ENCODE results near the gene RANBP9. TPM values are rescaled to one million over a fixed set of nuclear protein-coding genes. Genes with fewer than 3 reads are reported as not detected.

The RANBP9 gene
- total RNA-seq, 2 donors from 2014 or later, result 43.7 to 45.4 TPM

DNA sequence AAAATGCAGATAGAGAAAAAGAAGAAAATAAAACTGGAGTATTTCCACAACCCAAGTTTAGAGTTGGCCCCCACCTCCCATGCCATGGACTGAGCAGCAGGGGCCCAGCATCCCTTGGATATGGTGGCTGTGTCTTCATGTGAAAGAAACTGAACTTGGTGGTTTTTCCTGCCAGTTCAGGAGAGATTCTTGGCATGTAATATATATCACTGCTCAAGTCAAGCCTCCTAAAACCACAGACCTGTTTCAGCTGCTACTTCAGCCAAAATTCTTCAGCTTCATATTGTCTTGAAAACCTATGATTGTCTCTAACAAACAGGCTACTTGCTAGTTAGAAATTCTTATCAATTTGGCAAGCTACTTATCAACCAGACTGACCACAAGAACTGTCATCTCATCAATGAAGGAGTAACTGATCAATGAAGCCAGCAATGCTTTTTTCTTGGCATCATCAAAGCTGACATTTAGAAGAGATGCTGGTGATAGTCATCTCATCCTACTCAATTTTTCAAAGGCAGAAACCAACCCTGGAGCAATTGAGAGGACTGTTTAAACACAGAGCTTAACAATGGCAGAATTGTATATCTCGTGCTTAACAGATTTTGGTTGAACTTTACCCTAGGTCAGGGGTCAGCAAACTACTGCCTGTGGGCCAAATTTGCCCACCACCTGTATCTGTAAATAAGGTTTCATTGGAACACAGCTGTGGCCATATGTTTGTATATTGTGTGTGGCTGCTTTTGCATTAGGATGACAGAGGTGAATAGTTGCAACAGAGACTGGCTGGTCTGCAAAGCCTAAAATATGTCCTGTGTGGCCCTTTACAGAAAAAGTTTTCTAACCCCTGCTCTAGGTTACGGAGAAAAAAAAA is 106.9 kb downstream of the RANBP9 start:
- DNase-seq, result no peak
- no peaks in the 10 kb centered on the region for H3K4me1 Mint-ChIP-seq
- H3K9me3 Mint-ChIP-seq, result no peaks in the 10 kb centered on the region
- no peaks in the 10 kb centered on the region for H3K27me3 Mint-ChIP-seq (ENCODE audit: insufficient read depth)
- H3K4me3 Mint-ChIP-seq, result no peak overlapping the region
- peaks cover 40% of the 10 kb centered on the region for H3K36me3 Mint-ChIP-seq (ENCODE audit: low read depth)
- 92 to 94% methylated on average over 2 of the region's 2 CpGs for WGBS, 2 experiments (ENCODE audit: insufficient coverage in 1 of 2, insufficient read length in 1 of 2)
- H3K9me3 ChIP-seq (ENCODE audit: control insufficient read depth, low read length), result no peaks in the 10 kb centered on the region
- TF ChIP-seq CTCF (conservative IDR thresholded peaks at IDR 0.05), result no peak
- no peak overlapping the region for H3K9ac ChIP-seq (ENCODE audit: extremely low read depth, low read length, poor library complexity, severe bottlenecking)
- H3K36me3 ChIP-seq (ENCODE audit: control insufficient read depth, insufficient read depth, low read length), result peaks cover 31% of the 10 kb centered on the region
- no peaks in the 10 kb centered on the region for H3K27me3 ChIP-seq (ENCODE audit: control insufficient read depth, insufficient read depth, low read length, poor library complexity, severe bottlenecking)
- H3K4me1 ChIP-seq (ENCODE audit: control insufficient read depth, insufficient read depth, low read length), result peaks cover 8% of the 10 kb centered on the region
- H3K4me3 ChIP-seq (ENCODE audit: low read length), result no peak overlapping the region
- no peak overlapping the region for H3K27ac Mint-ChIP-seq
- no peak overlapping the region for H3K27ac ChIP-seq (ENCODE audit: low read depth, low read length)

- no peak for DNase-seq
- no peak overlapping the region for H3K27ac ChIP-seq (ENCODE audit: low read depth, low read length)
- H3K36me3 Mint-ChIP-seq (ENCODE audit: low read depth), result peaks cover 44% of the 10 kb centered on the region
- H3K27ac Mint-ChIP-seq, result no peak overlapping the region
- peaks cover 8% of the 10 kb centered on the region for H3K4me1 ChIP-seq (ENCODE audit: control insufficient read depth, insufficient read depth, low read length)
- no peaks in the 10 kb centered on the region for H3K9me3 ChIP-seq (ENCODE audit: control insufficient read depth, low read length)
- H3K27me3 ChIP-seq (ENCODE audit: control insufficient read depth, insufficient read depth, low read length, poor library complexity, severe bottlenecking), result no peaks in the 10 kb centered on the region
- H3K36me3 ChIP-seq (ENCODE audit: control insufficient read depth, insufficient read depth, low read length), result peaks cover 36% of the 10 kb centered on the region
- no peaks in the 10 kb centered on the region for H3K9me3 Mint-ChIP-seq
- H3K27me3 Mint-ChIP-seq (ENCODE audit: insufficient read depth), result no peaks in the 10 kb centered on the region
- H3K4me3 Mint-ChIP-seq, result no peak overlapping the region
- WGBS, 2 experiments (ENCODE audit: insufficient coverage in 1 of 2, insufficient read length in 1 of 2), result 91 to 100% methylated on average over 2 to 4 of the region's 4 CpGs
- no peak for TF ChIP-seq CTCF (conservative IDR thresholded peaks at IDR 0.05)
- no peaks in the 10 kb centered on the region for H3K4me1 Mint-ChIP-seq
- H3K4me3 ChIP-seq (ENCODE audit: low read length), result no peak overlapping the region
- H3K9ac ChIP-seq (ENCODE audit: extremely low read depth, low read length, poor library complexity, severe bottlenecking), result no peak overlapping the region
Observed at GRCh38 chr6:13604135-13604534, 107.5 kb downstream of the RANBP9 start.

DNA sequence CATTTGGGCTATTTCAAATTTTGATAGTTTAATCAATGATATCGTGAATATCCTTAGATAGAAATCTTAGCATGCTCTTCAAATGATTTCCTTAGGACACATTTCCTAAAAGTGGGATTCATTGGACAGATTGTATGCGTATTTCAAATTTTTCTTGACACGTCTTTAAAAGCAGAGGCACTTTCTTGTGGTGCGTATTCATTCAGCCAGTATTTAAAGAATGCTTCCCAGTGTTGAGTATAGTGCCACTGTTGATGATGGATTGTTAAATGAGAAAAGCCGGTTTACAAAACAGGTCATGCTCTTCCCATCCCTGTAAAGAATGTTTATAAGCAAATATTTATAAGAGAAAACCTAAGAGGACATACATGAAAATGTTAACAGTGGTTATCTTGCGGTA is 111.6 kb downstream of the RANBP9 start:
- Histone ChIP-seq H3K9ac (ENCODE audit: extremely low read depth, low read length, poor library complexity, severe bottlenecking) (no peak overlapping the region), H3K9me3 (ENCODE audit: control insufficient read depth, low read length) (no peaks in the 10 kb centered on the region), H3K4me3 (ENCODE audit: low read length) (no peak overlapping the region), H3K36me3 (ENCODE audit: control insufficient read depth, insufficient read depth, low read length) (peaks cover 49% of the 10 kb centered on the region), H3K27ac (ENCODE audit: low read depth, low read length) (no peak overlapping the region), H3K4me1 (ENCODE audit: control insufficient read depth, insufficient read depth, low read length) (peaks cover 7% of the 10 kb centered on the region), H3K27me3 (ENCODE audit: control insufficient read depth, insufficient read depth, low read length, poor library complexity, severe bottlenecking) (no peaks in the 10 kb centered on the region)
- H3K27me3 Mint-ChIP-seq (ENCODE audit: insufficient read depth), result no peaks in the 10 kb centered on the region
- peaks cover 53% of the 10 kb centered on the region for H3K36me3 Mint-ChIP-seq (ENCODE audit: low read depth)
- no peak overlapping the region for H3K4me3 Mint-ChIP-seq
- no peak for DNase-seq
- H3K4me1 Mint-ChIP-seq, result no peaks in the 10 kb centered on the region
- TF ChIP-seq CTCF (conservative IDR thresholded peaks at IDR 0.05), result no peak
- no peak overlapping the region for H3K27ac Mint-ChIP-seq
- WGBS, 2 experiments (ENCODE audit: insufficient coverage in 1 of 2, insufficient read length in 1 of 2), result 90 to 98% methylated on average over 5 of the region's 6 CpGs
- H3K9me3 Mint-ChIP-seq, result no peaks in the 10 kb centered on the region

Measured in endodermal cell (in vitro differentiated cells).